Endothelial cell of umbilical vein (primary cell): Measurements from ENCODE around the gene TMEM132A. TPM values are rescaled to one million over a fixed set of nuclear protein-coding genes. Genes with fewer than 3 reads are reported as not detected.

Source experiments
- BruUV-seq: library from RNA; stranded (reverse); fragments of 400-500 nt; replicated peaks from 2 replicates; lab custom pipeline; 2021; lab: Mats Ljungman, UMichigan
- CTCF ChIA-PET: fragments of 300-600, 350-600 bp; sonication (Branson Sonifier 250); formaldehyde crosslinking; loops from one replicate; lab custom pipeline; 2021; ENCODE audit warnings: antibody characterized with exemption, inconsistent platforms; lab: Charles Lee
- POLR2A ChIA-PET: fragments of 300-600, 350-600 bp; sonication (Branson Sonifier 250); formaldehyde crosslinking; loops from one replicate; lab custom pipeline; 2021; ENCODE audit warnings: antibody characterized with exemption, inconsistent platforms; lab: Charles Lee
- DNase-seq: peaks from one replicate; pipeline ENCODE4 v3.0.0-alpha.2; 2011; ENCODE audit warnings: low read depth, low spot score
- FAIRE-seq: peaks from 2 replicates; lab custom pipeline; 2011; peaks lifted over from hg19 to GRCh38; lab: Jason Lieb, UNC
- H2AFZ ChIP-seq: 2 replicates; pipeline ENCODE4 v1.6.0; 2012; ENCODE audit warnings: low read depth, low read length, control low read depth, inconsistent platforms
- H3K27ac ChIP-seq: 2 replicates; pipeline ENCODE4 v1.5.1; 2011; ENCODE audit warnings: low read depth, mild to moderate bottlenecking, control low read depth, low read length, moderate library complexity; ENCODE audit not compliant: insufficient read depth
- H3K27me3 ChIP-seq, 2 experiments: 2 replicates each; pipeline versions ENCODE4 v1.6.0 to v1.6.1; 2011; ENCODE audit warnings: low read length in 2 of 2, mixed read lengths in 1 of 2; ENCODE audit not compliant: control insufficient read depth in 2 of 2, insufficient read depth in 2 of 2
- H3K36me3 ChIP-seq, 2 experiments: 2 replicates in 1 of 2; 3 replicates in 1 of 2; pipeline ENCODE4 v1.5.1; 2011; ENCODE audit warnings: low read length in 2 of 2, mild to moderate bottlenecking in 1 of 2, moderate library complexity in 1 of 2; ENCODE audit not compliant: control insufficient read depth in 2 of 2, insufficient read depth in 2 of 2; ENCODE audit errors: extremely low read depth in 1 of 2
- H3K4me1 ChIP-seq: 3 replicates; pipeline ENCODE4 v1.5.1; 2011; ENCODE audit warnings: mild to moderate bottlenecking, low read length; ENCODE audit not compliant: control insufficient read depth, insufficient read depth; ENCODE audit errors: extremely low read depth
- H3K4me2 ChIP-seq: 2 replicates; pipeline ENCODE4 v1.6.1; 2011; ENCODE audit warnings: low read length, control low read depth, mixed read lengths; ENCODE audit not compliant: insufficient read depth
- H3K4me3 ChIP-seq, 3 experiments: fragments of 200-600 bp in 1 of 3; sonication (generic), shearing (Covaris generic) in 1 of 3; replicated peaks in 1 of 3; 2 replicates each; pipeline ENCODE4 v1.5.1; 2011 to 2016; ENCODE audit warnings: control low read depth in 3 of 3, low read length in 3 of 3, mild to moderate bottlenecking in 2 of 3, inconsistent platforms in 1 of 3, low read depth in 1 of 3, moderate library complexity in 1 of 3; ENCODE audit not compliant: insufficient read depth in 1 of 3
- H3K79me2 ChIP-seq: 2 replicates; pipeline ENCODE4 v1.6.0; 2012; ENCODE audit warnings: low read length, inconsistent platforms; ENCODE audit not compliant: control insufficient read depth, insufficient read depth
- H3K9ac ChIP-seq: replicated peaks from 2 replicates; pipeline ENCODE3; 2011; ENCODE audit warnings: low read length, control low read depth; ENCODE audit not compliant: insufficient read depth; ENCODE audit errors: extremely low read depth
- H3K9me1 ChIP-seq: replicated peaks from 3 replicates; pipeline ENCODE4 v1.6.0; 2011; ENCODE audit warnings: mild to moderate bottlenecking, low read length; ENCODE audit not compliant: control insufficient read depth, insufficient read depth; ENCODE audit errors: extremely low read depth
- H3K9me3 ChIP-seq: replicated peaks from 2 replicates; pipeline ENCODE4 v1.5.1; 2012; ENCODE audit warnings: low read length, inconsistent platforms; ENCODE audit not compliant: control insufficient read depth, insufficient read depth
- H4K20me1 ChIP-seq: replicated peaks from 2 replicates; pipeline ENCODE3; 2011; ENCODE audit warnings: mild to moderate bottlenecking, low read length; ENCODE audit not compliant: control insufficient read depth, insufficient read depth; ENCODE audit errors: extremely low read depth
- CTCF ChIP-seq, 2 donors: IDR thresholded peaks; 1 replicate in 1 of 2; 2 replicates in 1 of 2; pipeline ENCODE4 v1.5.1; 2011; ENCODE audit warnings: low read length in 2 of 2, mild to moderate bottlenecking in 2 of 2, moderate library complexity in 2 of 2, control low read depth in 1 of 2, inconsistent platforms in 1 of 2, low read depth in 1 of 2; ENCODE audit not compliant: insufficient read depth in 1 of 2; ENCODE audit errors: extremely low read depth in 1 of 2
- EZH2 ChIP-seq: IDR thresholded peaks from 2 replicates; pipeline ENCODE4 v1.6.1; 2012; ENCODE audit warnings: borderline replicate concordance, low read depth, mild to moderate bottlenecking, moderate library complexity, low read length, inconsistent platforms; ENCODE audit not compliant: severe bottlenecking
- FOS ChIP-seq: IDR thresholded peaks from 2 replicates; pipeline ENCODE4 v1.6.1; 2011; ENCODE audit warnings: mild to moderate bottlenecking, low read length, moderate library complexity, borderline replicate concordance; ENCODE audit not compliant: insufficient read depth
- GATA2 ChIP-seq: IDR thresholded peaks from 2 replicates; pipeline ENCODE4 v1.7.0; 2011; ENCODE audit warnings: low read depth, mild to moderate bottlenecking, moderate library complexity, mixed read lengths, low read length; ENCODE audit not compliant: insufficient read length, insufficient read depth
- JUN ChIP-seq: IDR thresholded peaks from 2 replicates; pipeline ENCODE4 v1.6.1; 2011; ENCODE audit warnings: borderline replicate concordance, low read depth; ENCODE audit not compliant: insufficient read length, insufficient read depth
- MAX ChIP-seq: IDR thresholded peaks from 2 replicates; pipeline ENCODE4 v1.6.1; 2011; ENCODE audit not compliant: insufficient read depth, insufficient read length
- MYC ChIP-seq: IDR thresholded peaks from one replicate; pipeline ENCODE4 v1.6.1; 2011; ENCODE audit warnings: mild to moderate bottlenecking, low read depth, low read length
- POLR2A ChIP-seq: IDR thresholded peaks from 2 replicates; pipeline ENCODE4 v1.6.1; 2012; ENCODE audit warnings: low read depth, mild to moderate bottlenecking, control low read depth, low read length
- POLR2AphosphoS5 ChIP-seq: IDR thresholded peaks from 2 replicates; pipeline ENCODE4 v1.6.1; 2012; ENCODE audit warnings: low read depth, mild to moderate bottlenecking, control low read depth, low read length, moderate library complexity; ENCODE audit not compliant: insufficient read depth
- dilution Hi-C: fragments of 300-500 bp; cut with MboI; formaldehyde crosslinking; loops from one replicate; pipeline ENCODE4 v1.15.0; 2019; ENCODE audit warnings: low sequenced_read_pairs; ENCODE audit not compliant: extremely low pct_ligation_motif_present
- intact Hi-C: fragments of 100-400 bp; cut with micrococcal nuclease; formaldehyde crosslinking; loops from one replicate; pipeline ENCODE4 v1.10.0; 2022
- polyA plus RNA-seq, 4 experiments: library from polyadenylated mRNA; depleted of rRNA in 3 of 4; stranded (reverse) in 3 of 4; unstranded in 1 of 4; fragments of >200 nt; gene quantifications; 2 replicates each; pipeline versions ENCODE4 v1.2.1 to v1.2.3, GENCODE V29; 2011 to 2012; ENCODE audit warnings: missing spikeins in 1 of 4
- total RNA-seq: library from RNA; stranded (reverse); gene quantifications from 2 replicates; pipeline ENCODE4 v1.2.3, GENCODE V29; 2021

Gene TMEM132A
- total and polyA plus RNA-seq, 2 donors (not counting 3 experiments of a cell fraction or from before 2014, with no cell fraction given) = 74.3 to 106 TPM

GRCh38 chr11:60897496-60897895, 26.8 kb upstream of the TMEM132A start:
- H3K9ac ChIP-seq = no peak overlapping the region
- H3K79me2 ChIP-seq = peaks cover 4% of the 10 kb centered on the region
- POLR2A ChIA-PET = interaction anchor here (0.6 kb wide), 1 partner anchor 58 kb away, joined by 8 read pairs; no protein-coding TSS in a partner anchor
- no peak overlapping the region for H3K4me2 ChIP-seq
- no peaks in the 10 kb centered on the region for H4K20me1 ChIP-seq
- no TSS peak for BruUV-seq
- no peak overlapping the region for H2AFZ ChIP-seq
- H3K27ac ChIP-seq = no peak overlapping the region
- no peaks in the 10 kb centered on the region for H3K4me1 ChIP-seq
- TF ChIP-seq MAX (no peak), EZH2 (no peak), POLR2AphosphoS5 (no peak), GATA2 (no peak), CTCF (IDR thresholded peaks at IDR 0.05; ENCODE audit: extremely low read depth in 1 of 2, insufficient read depth in 1 of 2, low read depth in 1 of 2, low read length in 2 of 2) (no peak), POLR2A (no peak), JUN (no peak), FOS (no peak), MYC (no peak)
- DNase-seq = no peak
- no peaks in the 10 kb centered on the region for H3K9me1 ChIP-seq
- H3K36me3 ChIP-seq = peaks cover 35 to 47% of the 10 kb centered on the region in 2 experiments
- H3K9me3 ChIP-seq = no peaks in the 10 kb centered on the region
- CTCF ChIA-PET = interaction anchor here (13.1 kb wide), 1 partner anchor 68 kb away, joined by 300 read pairs; no protein-coding TSS in a partner anchor
- intact Hi-C loops (no loop called here), dilution Hi-C loops (no loop called here)
- no peak overlapping the region for H3K4me3 ChIP-seq
- no peaks in the 10 kb centered on the region for H3K27me3 ChIP-seq
- no peak for FAIRE-seq
